ENCODE measurements around the gene GRAMD1A.
"Not testable (repeated sequence)": the region's sequence is repeated elsewhere in the genome, so short reads cannot be mapped to it uniquely, and the experiment has no call there.

Gene GRAMD1A

GRCh38 chr19:35021596-35021995 is 21.5 kb downstream of the GRAMD1A start:
- DNase-seq: no peak

- DNase-seq: no peak
Observed at GRCh38 chr19:35022460-35022859, 22.3 kb downstream of the GRAMD1A start.

- no peak for DNase-seq
Observed at GRCh38 chr19:35023428-35023827, 23.3 kb downstream of the GRAMD1A start.

- DNase-seq: no peak
Observed at GRCh38 chr19:35024095-35024494, 24.0 kb downstream of the GRAMD1A start.

GRCh38 chr19:35025969-35026368 is 25.8 kb downstream of the GRAMD1A start:
- no peak for DNase-seq

GRCh38 chr19:35026418-35026817 is 26.3 kb downstream of the GRAMD1A start:
- DNase-seq: no peak

GRCh38 chr19:35027009-35027408 is 26.9 kb downstream of the GRAMD1A start:
- DNase-seq: no peak

- DNase-seq: no peak
Observed at GRCh38 chr19:35027851-35028599, 27.9 kb downstream of the GRAMD1A start.

GRCh38 chr19:35028600-35028885 is 28.4 kb downstream of the GRAMD1A start:
- DNase-seq: not testable (repeated sequence)

- DNase-seq: not testable (repeated sequence)
Observed at GRCh38 chr19:35029275-35029736, 29.2 kb downstream of the GRAMD1A start.

- DNase-seq: no peak
Observed at GRCh38 chr19:35029737-35030256, 29.7 kb downstream of the GRAMD1A start.

GRCh38 chr19:35030257-35031071 is 30.3 kb downstream of the GRAMD1A start, which contains the start of gene SCN1B:
TSS of gene SCN1B (plus strand) at chr19:35030470. CDS start at chr19:35030821, 351 bp downstream.
- peak; percentile 81 for DNase-seq

- DNase-seq: no peak
Observed at GRCh38 chr19:35031072-35031881, 31.2 kb downstream of the GRAMD1A start.

- no peak for DNase-seq
Observed at GRCh38 chr19:35032356-35032865, 32.3 kb downstream of the GRAMD1A start.

GRCh38 chr19:35033067-35034004 is 33.2 kb downstream of the GRAMD1A start:
- no peak for DNase-seq

- DNase-seq: no peak
Observed at GRCh38 chr19:35034005-35034502, 33.9 kb downstream of the GRAMD1A start.

- DNase-seq: no peak
Observed at GRCh38 chr19:35034588-35035382, 34.7 kb downstream of the GRAMD1A start.

- DNase-seq: no peak
Observed at GRCh38 chr19:35037716-35038622, 37.8 kb downstream of the GRAMD1A start.

Measured in suppressor macrophage treated with lipopolysaccharide for 4 hours (primary cell).